Thoracic aorta (tissue), 2 donors: ENCODE measurements around the gene IZUMO4. TPM values are rescaled to one million over a fixed set of nuclear protein-coding genes. Genes with fewer than 3 reads are reported as not detected.

Experiments
- ATAC-seq: fragments of 150-250 bp; one replicate; pipeline ENCODE4 v1.8.0; 2017; ENCODE audit warnings: low read depth; ENCODE audit not compliant: insufficient number of reproducible peaks, low FRiP score
- DNase-seq: peaks from one replicate; pipeline ENCODE4 v3.0.0-alpha.2; 2020; ENCODE audit warnings: low spot score
- H3K27ac ChIP-seq, 2 donors: fragments of 200-600 bp; sonication (generic); 1 replicate in 1 of 2; 2 replicates in 1 of 2; pipeline ENCODE4 v1.5.1; 2016; ENCODE audit warnings: mild to moderate bottlenecking in 2 of 2, moderate library complexity in 2 of 2
- H3K27me3 ChIP-seq: fragments of 200-600 bp; sonication (generic); replicated peaks from 2 replicates; pipeline ENCODE4 v1.6.0; 2016; ENCODE audit warnings: mild to moderate bottlenecking; ENCODE audit not compliant: insufficient read depth
- H3K36me3 ChIP-seq: fragments of 200-600 bp; sonication (generic); one replicate; pipeline ENCODE4 v1.5.1; 2016
- H3K4me1 ChIP-seq, 2 donors: fragments of 200-600 bp; sonication (generic); 1 replicate in 1 of 2; 2 replicates in 1 of 2; pipeline versions ENCODE4 v1.5.1 to v1.6.0; 2016; ENCODE audit warnings: low read depth in 2 of 2, mild to moderate bottlenecking in 1 of 2; ENCODE audit not compliant: control insufficient read depth in 1 of 2
- H3K4me3 ChIP-seq: fragments of 200-600 bp; sonication (generic); 2 replicates; pipeline ENCODE4 v1.5.1; 2016; ENCODE audit warnings: mild to moderate bottlenecking
- H3K9me3 ChIP-seq: fragments of 200-600 bp; sonication (generic); 2 replicates; pipeline ENCODE4 v1.5.1; 2016
- CTCF ChIP-seq: fragments of 200-600 bp; sonication (generic); IDR thresholded peaks from one replicate; pipeline ENCODE4 v1.5.1; 2019; ENCODE audit warnings: antibody characterized with exemption
- total RNA-seq, 2 donors: library from RNA; depleted of rRNA; stranded (reverse); fragments of >200 nt; gene quantifications; one replicate each; pipeline versions ENCODE4 v1.1.0 to v1.2.3, GENCODE V29; 2016

IZUMO4 gene
- total RNA-seq, 2 donors from 2014 or later = 3.1 to 6.1 TPM

DNA sequence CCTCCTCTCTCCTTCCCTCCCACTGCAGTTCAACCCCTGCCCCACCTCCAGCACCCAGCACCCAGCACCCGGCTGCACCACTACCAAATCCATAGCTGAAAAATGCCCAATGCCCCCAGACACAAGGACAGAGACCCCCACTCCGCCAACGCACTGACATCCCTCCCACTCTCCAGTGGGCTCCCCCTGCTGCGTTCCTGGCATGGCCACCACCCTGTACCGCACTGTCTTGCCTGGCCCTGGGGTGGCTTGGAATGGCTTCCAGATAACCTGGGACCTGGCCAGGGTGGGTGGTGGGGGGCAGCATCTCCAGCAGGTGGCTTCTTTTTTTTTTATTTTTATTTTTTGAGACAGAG is 39.9 kb upstream of the IZUMO4 start:
- ATAC-seq (no peak), DNase-seq (no peak)
- TF ChIP-seq CTCF = no peak
- H3K9me3 ChIP-seq = no peaks in the 10 kb centered on the region
- H3K27me3 ChIP-seq = no peaks in the 10 kb centered on the region
- H3K36me3 ChIP-seq = no peaks in the 10 kb centered on the region
- peaks cover 26 to 48% of the 10 kb centered on the region in 2 donors for H3K4me1 ChIP-seq
- H3K27ac ChIP-seq = peak overlapping the region; percentile 69 to 96
- H3K4me3 ChIP-seq = no peak overlapping the region

GRCh38 chr19:2057484-2058469 is 38.9 kb upstream of the IZUMO4 start:
- Histone ChIP-seq H3K4me1 (peaks cover 29 to 50% of the 10 kb centered on the region in 2 donors), H3K36me3 (no peaks in the 10 kb centered on the region), H3K27ac (peak overlapping the region; percentile 95 to 96), H3K4me3 (no peak overlapping the region), H3K9me3 (no peaks in the 10 kb centered on the region), H3K27me3 (no peaks in the 10 kb centered on the region)
- TF ChIP-seq CTCF = no peak
- ATAC-seq (no peak), DNase-seq (no peak)

GRCh38 chr19:2058570-2059421 is 37.9 kb upstream of the IZUMO4 start:
- H3K27ac ChIP-seq = peak overlapping the region; percentile 95 to 96
- H3K9me3 ChIP-seq = no peaks in the 10 kb centered on the region
- ATAC-seq = no peak
- TF ChIP-seq CTCF = no peak
- no peaks in the 10 kb centered on the region for H3K27me3 ChIP-seq
- no peak for DNase-seq
- H3K36me3 ChIP-seq = no peaks in the 10 kb centered on the region
- peaks cover 29 to 49% of the 10 kb centered on the region in 2 donors for H3K4me1 ChIP-seq
- no peak overlapping the region for H3K4me3 ChIP-seq

GRCh38 chr19:2059422-2060201 is 37.1 kb upstream of the IZUMO4 start:
- no peak for DNase-seq

More at GRCh38 chr19:2059422-2060201, 37.1 kb upstream of the IZUMO4 start:
- H3K27me3 ChIP-seq = no peaks in the 10 kb centered on the region
- peak; percentile 12 for ATAC-seq
- H3K4me1 ChIP-seq = peaks cover 29 to 46% of the 10 kb centered on the region in 2 donors
- no peaks in the 10 kb centered on the region for H3K36me3 ChIP-seq
- no peak for TF ChIP-seq CTCF
- H3K9me3 ChIP-seq = no peaks in the 10 kb centered on the region
- H3K27ac ChIP-seq = peak overlapping the region; percentile 95 to 96
- H3K4me3 ChIP-seq = peak overlapping the region; percentile 85
